ENCODE measurements around the gene MRPL42. TPM values are rescaled to one million over a fixed set of nuclear protein-coding genes. Genes with fewer than 3 reads are reported as not detected.

MRPL42 gene
- total and polyA plus RNA-seq, 2 of the 4 experiments (the other 2 are of a cell fraction), result 64.2 to 90.7 TPM

DNA sequence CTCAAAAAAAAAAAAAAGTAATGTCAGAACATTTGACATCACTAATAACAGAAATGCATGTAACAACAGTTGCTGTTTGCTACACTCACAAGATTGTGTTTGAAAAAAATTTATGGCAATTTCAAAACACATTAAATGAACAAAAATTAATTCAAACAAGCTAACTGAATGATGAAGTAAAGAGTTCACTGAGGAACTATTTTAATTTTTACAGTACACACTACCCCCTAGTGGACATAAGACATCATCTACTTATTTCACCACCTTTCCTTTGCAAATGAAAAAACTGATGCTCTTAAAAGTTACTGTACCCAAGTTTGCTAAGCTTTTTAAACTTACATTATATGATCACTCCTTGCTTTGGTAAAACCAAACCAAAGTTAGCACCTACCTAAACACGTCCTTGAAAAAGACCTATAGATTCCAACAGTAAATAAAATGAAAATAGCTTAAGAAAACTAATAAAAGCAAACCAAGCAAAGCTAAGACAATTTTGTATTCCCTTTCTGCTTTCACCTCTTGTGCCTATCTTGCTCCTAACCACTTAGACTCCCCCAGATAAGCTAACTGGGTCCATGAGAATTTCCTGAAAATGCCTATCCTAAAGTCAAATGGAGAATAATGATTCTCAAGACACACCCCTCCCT lies 47.8 kb upstream of the MRPL42 start:
- no peak overlapping the region for H2BK120ac ChIP-seq (ENCODE audit: low read depth, low read length)
- in situ Hi-C loops (cut with MboI; ENCODE audit: low sequenced_read_pairs), result loop anchor here (10.0 to 25.0 kb wide), 2 partner anchors 435 to 632 kb away; no protein-coding TSS in a partner anchor
- DNase-seq, result peak; percentile 75

More for the DNA sequence above, 47.8 kb upstream of the MRPL42 start:
- ATAC-seq (ENCODE audit: low read depth), result peak; percentile 49; the same call in 1 of the 2 replicates
- H3K79me1 ChIP-seq (ENCODE audit: low read depth in 1 of 2, low read length in 2 of 2), result peaks cover 11 to 40% of the 10 kb centered on the region in 2 experiments; a peak in 3 of 4 replicates
- no peak overlapping the region for H2AK5ac ChIP-seq (ENCODE audit: low read depth, low read length)
- no peak overlapping the region for H2BK20ac ChIP-seq (ENCODE audit: low read depth, low read length)
- BruUV-seq (replicated peaks), result no TSS peak
- no peak overlapping the region for H2AFZ ChIP-seq (replicated peaks; ENCODE audit: low read length, poor library complexity)
- no peak overlapping the region for H4K8ac ChIP-seq (ENCODE audit: low read depth in 2 of 2, low read length in 2 of 2)
- peaks cover 35% of the 10 kb centered on the region for H4K20me1 ChIP-seq (ENCODE audit: insufficient read depth, low read length)
- no peak overlapping the region for H3K4me2 ChIP-seq (ENCODE audit: low read depth, low read length)
- peak overlapping the region; percentile 47; the same call in 1 of the 2 replicates for H3K14ac ChIP-seq (replicated peaks; ENCODE audit: low read depth, low read length)
- no peak overlapping the region for H3K27ac ChIP-seq (ENCODE audit: insufficient read depth, low read length)
- peaks cover 10% of the 10 kb centered on the region for H3K9me1 ChIP-seq (ENCODE audit: insufficient read depth, low read length)
- ChIA-PET CTCF (interaction anchor here (0.5 to 2.6 kb wide), 9 partner anchors 9 to 682 kb away, joined by 4 to 8 read pairs (median 5); no protein-coding TSS in a partner anchor), POLR2A (ENCODE audit: unreplicated experiment) (no interaction called here)
- intact Hi-C loops (cut with micrococcal nuclease), result loop anchor here (1.0 to 5.0 kb wide), 2 partner anchors 432 to 492 kb away; partner anchors contain the start of gene EEA1
- H2AK9ac ChIP-seq (replicated peaks; ENCODE audit: low read depth, low read length, poor library complexity), result no peak overlapping the region
- peaks cover 19% of the 10 kb centered on the region for H3K4me1 ChIP-seq (ENCODE audit: control insufficient read depth, insufficient read depth, low read length)
- dilution Hi-C loops (cut with HindIII; ENCODE audit: low sequenced_read_pairs, unreplicated experiment), result no loop called here
- no peak overlapping the region for H3K4me3 ChIP-seq (ENCODE audit: insufficient read depth, low read depth, low read length)
- no peak overlapping the region for H4K91ac ChIP-seq (ENCODE audit: insufficient read depth, low read depth, low read length)
- WGBS, 2 experiments (ENCODE audit: extremely low coverage in 2 of 2, insufficient read length in 1 of 2), result no CpG with 5 or more reads among the region's 1 CpG
- H3K23ac ChIP-seq (ENCODE audit: low read depth, low read length), result no peak overlapping the region
- H3K9me3 ChIP-seq (ENCODE audit: control insufficient read depth, insufficient read depth, low read length), result no peaks in the 10 kb centered on the region
- H4K5ac ChIP-seq (ENCODE audit: low read depth, low read length), result no peak overlapping the region
- peak overlapping the region; percentile 29 for H2BK5ac ChIP-seq (ENCODE audit: low read depth, low read length, poor library complexity, severe bottlenecking)
- H3K18ac ChIP-seq (ENCODE audit: low read depth, low read length), result no peak overlapping the region
- H2BK15ac ChIP-seq (ENCODE audit: low read depth, low read length), result no peak overlapping the region
- H3K9ac ChIP-seq (ENCODE audit: low read depth, low read length), result no peak overlapping the region
- no peaks in the 10 kb centered on the region for H3K36me3 ChIP-seq (ENCODE audit: control insufficient read depth, insufficient read depth, low read length)
- no peaks in the 10 kb centered on the region for H3K27me3 ChIP-seq (ENCODE audit: control insufficient read depth, insufficient read depth, low read length)
- H3K4ac ChIP-seq (ENCODE audit: low read depth, low read length), result no peak overlapping the region
- TF ChIP-seq SMC3 (IDR thresholded peaks at IDR 0.05; ENCODE audit: low read depth, low read length) (peak; percentile 37; the same call in 1 of the 2 replicates), CEBPB (IDR thresholded peaks at IDR 0.05; ENCODE audit: low read depth, low read length) (peak; percentile 31; the same call in 1 of the 2 replicates), RAD21 (IDR thresholded peaks at IDR 0.05; ENCODE audit: low read length) (peak; percentile 54), MAFK (IDR thresholded peaks at IDR 0.05; ENCODE audit: low read depth, low read length) (no peak), FOS (IDR thresholded peaks at IDR 0.05; ENCODE audit: low read depth, low read length) (no peak)
- TF ChIP-seq, protein P1, sequence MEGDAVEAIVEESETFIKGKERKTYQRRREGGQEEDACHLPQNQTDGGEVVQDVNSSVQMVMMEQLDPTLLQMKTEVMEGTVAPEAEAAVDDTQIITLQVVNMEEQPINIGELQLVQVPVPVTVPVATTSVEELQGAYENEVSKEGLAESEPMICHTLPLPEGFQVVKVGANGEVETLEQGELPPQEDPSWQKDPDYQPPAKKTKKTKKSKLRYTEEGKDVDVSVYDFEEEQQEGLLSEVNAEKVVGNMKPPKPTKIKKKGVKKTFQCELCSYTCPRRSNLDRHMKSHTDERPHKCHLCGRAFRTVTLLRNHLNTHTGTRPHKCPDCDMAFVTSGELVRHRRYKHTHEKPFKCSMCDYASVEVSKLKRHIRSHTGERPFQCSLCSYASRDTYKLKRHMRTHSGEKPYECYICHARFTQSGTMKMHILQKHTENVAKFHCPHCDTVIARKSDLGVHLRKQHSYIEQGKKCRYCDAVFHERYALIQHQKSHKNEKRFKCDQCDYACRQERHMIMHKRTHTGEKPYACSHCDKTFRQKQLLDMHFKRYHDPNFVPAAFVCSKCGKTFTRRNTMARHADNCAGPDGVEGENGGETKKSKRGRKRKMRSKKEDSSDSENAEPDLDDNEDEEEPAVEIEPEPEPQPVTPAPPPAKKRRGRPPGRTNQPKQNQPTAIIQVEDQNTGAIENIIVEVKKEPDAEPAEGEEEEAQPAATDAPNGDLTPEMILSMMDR (conservative IDR thresholded peaks at IDR 0.05; ENCODE audit: low read depth, low read length), result peak; percentile 63
- TF ChIP-seq, protein P2, sequence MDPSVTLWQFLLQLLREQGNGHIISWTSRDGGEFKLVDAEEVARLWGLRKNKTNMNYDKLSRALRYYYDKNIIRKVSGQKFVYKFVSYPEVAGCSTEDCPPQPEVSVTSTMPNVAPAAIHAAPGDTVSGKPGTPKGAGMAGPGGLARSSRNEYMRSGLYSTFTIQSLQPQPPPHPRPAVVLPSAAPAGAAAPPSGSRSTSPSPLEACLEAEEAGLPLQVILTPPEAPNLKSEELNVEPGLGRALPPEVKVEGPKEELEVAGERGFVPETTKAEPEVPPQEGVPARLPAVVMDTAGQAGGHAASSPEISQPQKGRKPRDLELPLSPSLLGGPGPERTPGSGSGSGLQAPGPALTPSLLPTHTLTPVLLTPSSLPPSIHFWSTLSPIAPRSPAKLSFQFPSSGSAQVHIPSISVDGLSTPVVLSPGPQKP (IDR thresholded peaks at IDR 0.05; ENCODE audit: borderline replicate concordance, low read depth, low read length), result no peak
- TF ChIP-seq, protein P3, sequence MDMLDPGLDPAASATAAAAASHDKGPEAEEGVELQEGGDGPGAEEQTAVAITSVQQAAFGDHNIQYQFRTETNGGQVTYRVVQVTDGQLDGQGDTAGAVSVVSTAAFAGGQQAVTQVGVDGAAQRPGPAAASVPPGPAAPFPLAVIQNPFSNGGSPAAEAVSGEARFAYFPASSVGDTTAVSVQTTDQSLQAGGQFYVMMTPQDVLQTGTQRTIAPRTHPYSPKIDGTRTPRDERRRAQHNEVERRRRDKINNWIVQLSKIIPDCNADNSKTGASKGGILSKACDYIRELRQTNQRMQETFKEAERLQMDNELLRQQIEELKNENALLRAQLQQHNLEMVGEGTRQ (IDR thresholded peaks at IDR 0.05; ENCODE audit: low read depth, low read length), result no peak
- H3K56ac ChIP-seq (ENCODE audit: extremely low read depth, insufficient read depth, low read length), result no peak overlapping the region
